Liver (tissue), 9 donors: Measurements from ENCODE around the gene LCE2A. TPM values are rescaled to one million over a fixed set of nuclear protein-coding genes. Genes with fewer than 3 reads are reported as not detected.

Experiments used
- DNase-seq: peaks from one replicate; pipeline ENCODE4 v3.0.0-alpha.2; 2017; ENCODE audit warnings: low spot score
- H3K27ac ChIP-seq, 2 donors: one replicate each; pipeline ENCODE4 v1.7.0; 2013; ENCODE audit warnings: inconsistent platforms in 2 of 2, low read length in 2 of 2, control low read depth in 1 of 2, low read depth in 1 of 2, mild to moderate bottlenecking in 1 of 2
- H3K27me3 ChIP-seq, 4 donors: one replicate each; pipeline versions ENCODE4 v1.6.1 to v1.7.0; 2013; ENCODE audit warnings: low read length in 3 of 4, inconsistent platforms in 1 of 4, mild to moderate bottlenecking in 1 of 4, moderate library complexity in 1 of 4; ENCODE audit not compliant: control insufficient read depth in 4 of 4, insufficient read depth in 4 of 4
- H3K36me3 ChIP-seq, 4 donors: one replicate each; pipeline versions ENCODE4 v1.6.1 to v1.7.0; 2013; ENCODE audit warnings: low read length in 3 of 4, mild to moderate bottlenecking in 3 of 4, low read depth in 1 of 4, moderate library complexity in 1 of 4; ENCODE audit not compliant: control insufficient read depth in 4 of 4, insufficient read depth in 3 of 4
- H3K4me1 ChIP-seq, 4 donors: one replicate each; pipeline versions ENCODE4 v1.6.1 to v1.7.0; 2013; ENCODE audit warnings: low read length in 3 of 4, mild to moderate bottlenecking in 3 of 4, moderate library complexity in 1 of 4; ENCODE audit not compliant: control insufficient read depth in 4 of 4, insufficient read depth in 4 of 4
- H3K4me3 ChIP-seq, 3 donors: one replicate each; pipeline versions ENCODE4 v1.6.1 to v1.7.0; 2013; ENCODE audit warnings: low read length in 3 of 3, control low read depth in 1 of 3, low read depth in 1 of 3, mild to moderate bottlenecking in 1 of 3
- H3K9ac ChIP-seq, 2 donors: one replicate each; pipeline ENCODE4 v1.7.0; 2013; ENCODE audit warnings: low read length in 2 of 2, mild to moderate bottlenecking in 2 of 2, moderate library complexity in 2 of 2, control low read depth in 1 of 2, low read depth in 1 of 2
- H3K9me3 ChIP-seq, 4 donors: one replicate each; pipeline versions ENCODE4 v1.6.1 to v1.7.0; 2013; ENCODE audit warnings: low read length in 3 of 4; ENCODE audit not compliant: control insufficient read depth in 4 of 4
- ATF3 ChIP-seq: IDR thresholded peaks from 2 replicates; pipeline ENCODE4 v1.6.1; 2016; ENCODE audit warnings: antibody characterized with exemption
- CTCF ChIP-seq: fragments of 150-350 bp; IDR thresholded peaks from 2 replicates; pipeline ENCODE4 v1.5.1; 2017; ENCODE audit warnings: improper control_type of control experiment, low read depth, low read length; ENCODE audit not compliant: missing input control
- EGR1 ChIP-seq, 2 donors: IDR thresholded peaks; 2 replicates each; pipeline ENCODE4 v1.6.1; 2016 to 2018; ENCODE audit warnings: antibody characterized with exemption in 2 of 2, low read depth in 2 of 2
- FOXA1 ChIP-seq: IDR thresholded peaks from 2 replicates; pipeline ENCODE4 v1.6.1; 2016; ENCODE audit warnings: antibody characterized with exemption
- FOXA2 ChIP-seq: IDR thresholded peaks from 2 replicates; pipeline ENCODE4 v1.6.1; 2016; ENCODE audit warnings: antibody characterized with exemption
- HNF4A ChIP-seq, 2 donors: conservative IDR thresholded peaks; 2 replicates each; pipeline ENCODE4 v1.6.1; 2016; ENCODE audit warnings: antibody characterized with exemption in 2 of 2, mild to moderate bottlenecking in 2 of 2
- HNF4G ChIP-seq: IDR thresholded peaks from 2 replicates; pipeline ENCODE4 v1.6.1; 2016; ENCODE audit warnings: antibody characterized with exemption
- JUND ChIP-seq, 2 donors: IDR thresholded peaks; 2 replicates each; pipeline ENCODE4 v1.6.1; 2016; ENCODE audit warnings: antibody characterized with exemption in 2 of 2
- NR2F2 ChIP-seq: IDR thresholded peaks from 2 replicates; pipeline ENCODE4 v1.6.1; 2016; ENCODE audit warnings: antibody characterized with exemption
- RAD21 ChIP-seq, 2 donors: IDR thresholded peaks; 2 replicates each; pipeline ENCODE4 v1.6.1; 2016; ENCODE audit warnings: antibody characterized with exemption in 2 of 2, mild to moderate bottlenecking in 2 of 2
- RXRA ChIP-seq, 2 donors: IDR thresholded peaks; 2 replicates each; pipeline ENCODE4 v1.6.1; 2017 to 2018; ENCODE audit warnings: antibody characterized with exemption in 2 of 2, mild to moderate bottlenecking in 1 of 2
- SP1 ChIP-seq: IDR thresholded peaks from 2 replicates; pipeline ENCODE4 v1.6.1; 2018; ENCODE audit warnings: antibody characterized with exemption, mild to moderate bottlenecking
- TAF1 ChIP-seq: conservative IDR thresholded peaks from 2 replicates; pipeline ENCODE4 v1.6.1; 2016; ENCODE audit warnings: antibody characterized with exemption, mild to moderate bottlenecking
- YY1 ChIP-seq: IDR thresholded peaks from 2 replicates; pipeline ENCODE4 v1.6.1; 2016; ENCODE audit warnings: antibody characterized with exemption, mild to moderate bottlenecking
- ZBTB33 ChIP-seq: IDR thresholded peaks from 2 replicates; pipeline ENCODE4 v1.6.1; 2016; ENCODE audit warnings: antibody characterized with exemption
- polyA plus RNA-seq, 2 donors: library from polyadenylated mRNA; stranded (reverse) in 1 of 2; unstranded in 1 of 2; fragments of 200-250 nt in 1 of 2; fragments of >200 nt in 1 of 2; fragmentation: Nextera tagmentation in 1 of 2; extraction: Ambion mirVana in 1 of 2; gene quantifications; one replicate each; pipeline versions ENCODE4 v1.2.1 to v1.2.3, GENCODE V29; 2013 to 2015
- total RNA-seq, 2 donors: library from RNA; depleted of rRNA; stranded (reverse); fragments of >200 nt; gene quantifications; one replicate each; pipeline ENCODE4 v1.2.3, GENCODE V29; 2014
- TF ChIP-seq, protein P1 (sequence below): IDR thresholded peaks from 2 replicates; pipeline ENCODE4 v1.6.1; 2016; ENCODE audit warnings: antibody characterized with exemption, mild to moderate bottlenecking
- TF ChIP-seq, protein P2 (sequence below): IDR thresholded peaks from 2 replicates; pipeline ENCODE4 v1.6.1; 2016; ENCODE audit warnings: antibody characterized with exemption
- donor health status: healthy.
- donor health status: healthy.
- donor health status: healthy.
- donor health status: healthy.
- donor health status: healthy.

Gene LCE2A
- total and polyA plus RNA-seq, 4 donors = not detected

DNA sequence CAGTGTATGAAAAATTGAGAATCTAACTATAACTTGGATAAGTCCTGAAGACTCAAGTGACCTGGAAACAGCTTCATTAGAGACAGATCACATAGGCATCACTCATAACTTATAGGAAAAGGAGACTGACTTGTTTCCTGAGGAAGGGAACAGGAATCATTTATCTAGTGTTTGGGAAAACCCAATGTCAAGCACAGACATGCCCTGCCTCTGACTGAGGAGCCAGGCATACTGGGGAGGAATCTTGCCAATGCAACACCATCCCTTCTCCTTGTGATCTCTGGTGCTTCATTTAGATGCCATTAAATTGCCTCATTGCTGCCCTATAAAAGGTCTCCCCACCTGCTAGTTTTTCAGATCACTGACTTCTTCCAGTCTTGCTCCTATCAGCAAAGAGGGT is 20.1 kb downstream of the LCE2A start:
- Histone ChIP-seq H3K27me3 (peaks cover 0 to 4% (median 0%) of the 10 kb centered on the region in 4 donors), H3K4me1 (no peaks in the 10 kb centered on the region), H3K36me3 (no peaks in the 10 kb centered on the region), H3K9me3 (peaks cover 0 to 5% (median 1%) of the 10 kb centered on the region in 4 donors), H3K27ac (no peak overlapping the region), H3K9ac (no peak overlapping the region), H3K4me3 (no peak overlapping the region)
- no peak for DNase-seq
- TF ChIP-seq SP1 (no peak), RXRA (IDR thresholded peaks at IDR 0.05) (no peak), TAF1 (no peak), YY1 (no peak), EGR1 (IDR thresholded peaks at IDR 0.05; ENCODE audit: low read depth in 2 of 2) (no peak), NR2F2 (no peak), ATF3 (no peak)
- TF ChIP-seq, protein P1, sequence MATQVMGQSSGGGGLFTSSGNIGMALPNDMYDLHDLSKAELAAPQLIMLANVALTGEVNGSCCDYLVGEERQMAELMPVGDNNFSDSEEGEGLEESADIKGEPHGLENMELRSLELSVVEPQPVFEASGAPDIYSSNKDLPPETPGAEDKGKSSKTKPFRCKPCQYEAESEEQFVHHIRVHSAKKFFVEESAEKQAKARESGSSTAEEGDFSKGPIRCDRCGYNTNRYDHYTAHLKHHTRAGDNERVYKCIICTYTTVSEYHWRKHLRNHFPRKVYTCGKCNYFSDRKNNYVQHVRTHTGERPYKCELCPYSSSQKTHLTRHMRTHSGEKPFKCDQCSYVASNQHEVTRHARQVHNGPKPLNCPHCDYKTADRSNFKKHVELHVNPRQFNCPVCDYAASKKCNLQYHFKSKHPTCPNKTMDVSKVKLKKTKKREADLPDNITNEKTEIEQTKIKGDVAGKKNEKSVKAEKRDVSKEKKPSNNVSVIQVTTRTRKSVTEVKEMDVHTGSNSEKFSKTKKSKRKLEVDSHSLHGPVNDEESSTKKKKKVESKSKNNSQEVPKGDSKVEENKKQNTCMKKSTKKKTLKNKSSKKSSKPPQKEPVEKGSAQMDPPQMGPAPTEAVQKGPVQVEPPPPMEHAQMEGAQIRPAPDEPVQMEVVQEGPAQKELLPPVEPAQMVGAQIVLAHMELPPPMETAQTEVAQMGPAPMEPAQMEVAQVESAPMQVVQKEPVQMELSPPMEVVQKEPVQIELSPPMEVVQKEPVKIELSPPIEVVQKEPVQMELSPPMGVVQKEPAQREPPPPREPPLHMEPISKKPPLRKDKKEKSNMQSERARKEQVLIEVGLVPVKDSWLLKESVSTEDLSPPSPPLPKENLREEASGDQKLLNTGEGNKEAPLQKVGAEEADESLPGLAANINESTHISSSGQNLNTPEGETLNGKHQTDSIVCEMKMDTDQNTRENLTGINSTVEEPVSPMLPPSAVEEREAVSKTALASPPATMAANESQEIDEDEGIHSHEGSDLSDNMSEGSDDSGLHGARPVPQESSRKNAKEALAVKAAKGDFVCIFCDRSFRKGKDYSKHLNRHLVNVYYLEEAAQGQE = no peak

DNA sequence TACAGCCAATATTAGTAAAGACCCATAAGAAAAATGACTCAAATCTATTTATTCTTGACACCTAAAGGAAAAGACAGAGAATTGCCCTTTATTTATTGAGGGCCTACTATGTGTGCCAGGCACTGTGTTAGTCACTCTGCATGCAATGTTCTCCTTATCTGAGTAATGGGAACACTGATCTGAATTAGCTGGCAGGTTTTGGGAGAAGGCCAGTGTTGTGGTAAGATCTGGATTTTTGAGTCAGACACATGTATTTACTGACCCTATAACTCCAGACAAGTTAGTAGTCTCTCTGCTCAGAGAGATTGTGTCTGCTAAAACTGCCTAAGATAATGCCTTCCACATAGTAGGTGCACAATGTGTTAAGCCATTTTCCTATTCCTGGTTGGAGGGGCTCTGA is 27.1 kb downstream of the LCE2A start:
- H3K27ac ChIP-seq = no peak overlapping the region
- no peaks in the 10 kb centered on the region for H3K4me1 ChIP-seq
- no peaks in the 10 kb centered on the region for H3K36me3 ChIP-seq
- DNase-seq = no peak
- H3K9me3 ChIP-seq = no peaks in the 10 kb centered on the region
- peaks cover 0 to 4% (median 0%) of the 10 kb centered on the region in 4 donors for H3K27me3 ChIP-seq
- TF ChIP-seq RXRA (IDR thresholded peaks at IDR 0.05) (no peak), CTCF (no peak), JUND (IDR thresholded peaks at IDR 0.05) (no peak), RAD21 (IDR thresholded peaks at IDR 0.05) (no peak), SP1 (no peak), FOXA2 (no peak), HNF4G (no peak), FOXA1 (no peak), YY1 (no peak), ATF3 (no peak), ZBTB33 (no peak), HNF4A (conservative IDR thresholded peaks at IDR 0.05) (no peak)
- TF ChIP-seq, protein P2, sequence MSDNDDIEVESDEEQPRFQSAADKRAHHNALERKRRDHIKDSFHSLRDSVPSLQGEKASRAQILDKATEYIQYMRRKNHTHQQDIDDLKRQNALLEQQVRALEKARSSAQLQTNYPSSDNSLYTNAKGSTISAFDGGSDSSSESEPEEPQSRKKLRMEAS = no peak
- TF ChIP-seq, protein P1 = no peak
- no peak overlapping the region for H3K9ac ChIP-seq
- H3K4me3 ChIP-seq = no peak overlapping the region
